Endothelial cell of umbilical vein (primary cell): ENCODE data around the gene MAN2B1. TPM values are rescaled to one million over a fixed set of nuclear protein-coding genes. Genes with fewer than 3 reads are reported as not detected.
A peak's percentile ranks its signal among the peaks of the same experiment; 100 is the strongest.

Experiments
- Bru-seq: library from RNA; stranded (reverse); fragments of 400-500 nt; gene quantifications from one replicate; lab custom pipeline; 2021; lab: Mats Ljungman, UMichigan
- BruChase-seq, 2 experiments: library from RNA; stranded (reverse); fragments of 400-500 nt; gene quantifications; one replicate each; lab custom pipeline; 2021; lab: Mats Ljungman, UMichigan
- BruUV-seq: library from RNA; stranded (reverse); fragments of 400-500 nt; replicated peaks from 2 replicates; lab custom pipeline; 2021; lab: Mats Ljungman, UMichigan
- CTCF ChIA-PET: fragments of 300-600, 350-600 bp; sonication (Branson Sonifier 250); formaldehyde crosslinking; loops from one replicate; lab custom pipeline; 2021; ENCODE audit warnings: antibody characterized with exemption, inconsistent platforms; lab: Charles Lee
- POLR2A ChIA-PET: fragments of 300-600, 350-600 bp; sonication (Branson Sonifier 250); formaldehyde crosslinking; loops from one replicate; lab custom pipeline; 2021; ENCODE audit warnings: antibody characterized with exemption, inconsistent platforms; lab: Charles Lee
- DNase-seq: peaks from one replicate; pipeline ENCODE4 v3.0.0-alpha.2; 2011; ENCODE audit warnings: low read depth, low spot score
- FAIRE-seq: peaks from 2 replicates; lab custom pipeline; 2011; peaks lifted over from hg19 to GRCh38; lab: Jason Lieb, UNC
- H2AFZ ChIP-seq: 2 replicates; pipeline ENCODE4 v1.6.0; 2012; ENCODE audit warnings: low read depth, low read length, control low read depth, inconsistent platforms
- H3K27ac ChIP-seq: 2 replicates; pipeline ENCODE4 v1.5.1; 2011; ENCODE audit warnings: low read depth, mild to moderate bottlenecking, control low read depth, low read length, moderate library complexity; ENCODE audit not compliant: insufficient read depth
- H3K27me3 ChIP-seq, 2 experiments: 2 replicates each; pipeline versions ENCODE4 v1.6.0 to v1.6.1; 2011; ENCODE audit warnings: low read length in 2 of 2, mixed read lengths in 1 of 2; ENCODE audit not compliant: control insufficient read depth in 2 of 2, insufficient read depth in 2 of 2
- H3K36me3 ChIP-seq, 2 experiments: 2 replicates in 1 of 2; 3 replicates in 1 of 2; pipeline ENCODE4 v1.5.1; 2011; ENCODE audit warnings: low read length in 2 of 2, mild to moderate bottlenecking in 1 of 2, moderate library complexity in 1 of 2; ENCODE audit not compliant: control insufficient read depth in 2 of 2, insufficient read depth in 2 of 2; ENCODE audit errors: extremely low read depth in 1 of 2
- H3K4me1 ChIP-seq: 3 replicates; pipeline ENCODE4 v1.5.1; 2011; ENCODE audit warnings: mild to moderate bottlenecking, low read length; ENCODE audit not compliant: control insufficient read depth, insufficient read depth; ENCODE audit errors: extremely low read depth
- H3K4me2 ChIP-seq: 2 replicates; pipeline ENCODE4 v1.6.1; 2011; ENCODE audit warnings: low read length, control low read depth, mixed read lengths; ENCODE audit not compliant: insufficient read depth
- H3K4me3 ChIP-seq, 3 experiments: fragments of 200-600 bp in 1 of 3; sonication (generic), shearing (Covaris generic) in 1 of 3; replicated peaks in 1 of 3; 2 replicates each; pipeline ENCODE4 v1.5.1; 2011 to 2016; ENCODE audit warnings: control low read depth in 3 of 3, low read length in 3 of 3, mild to moderate bottlenecking in 2 of 3, inconsistent platforms in 1 of 3, low read depth in 1 of 3, moderate library complexity in 1 of 3; ENCODE audit not compliant: insufficient read depth in 1 of 3
- H3K79me2 ChIP-seq: 2 replicates; pipeline ENCODE4 v1.6.0; 2012; ENCODE audit warnings: low read length, inconsistent platforms; ENCODE audit not compliant: control insufficient read depth, insufficient read depth
- H3K9ac ChIP-seq: replicated peaks from 2 replicates; pipeline ENCODE3; 2011; ENCODE audit warnings: low read length, control low read depth; ENCODE audit not compliant: insufficient read depth; ENCODE audit errors: extremely low read depth
- H3K9me1 ChIP-seq: replicated peaks from 3 replicates; pipeline ENCODE4 v1.6.0; 2011; ENCODE audit warnings: mild to moderate bottlenecking, low read length; ENCODE audit not compliant: control insufficient read depth, insufficient read depth; ENCODE audit errors: extremely low read depth
- H3K9me3 ChIP-seq: replicated peaks from 2 replicates; pipeline ENCODE4 v1.5.1; 2012; ENCODE audit warnings: low read length, inconsistent platforms; ENCODE audit not compliant: control insufficient read depth, insufficient read depth
- H4K20me1 ChIP-seq: replicated peaks from 2 replicates; pipeline ENCODE3; 2011; ENCODE audit warnings: mild to moderate bottlenecking, low read length; ENCODE audit not compliant: control insufficient read depth, insufficient read depth; ENCODE audit errors: extremely low read depth
- EZH2 ChIP-seq: IDR thresholded peaks from 2 replicates; pipeline ENCODE4 v1.6.1; 2012; ENCODE audit warnings: borderline replicate concordance, low read depth, mild to moderate bottlenecking, moderate library complexity, low read length, inconsistent platforms; ENCODE audit not compliant: severe bottlenecking
- FOS ChIP-seq: IDR thresholded peaks from 2 replicates; pipeline ENCODE4 v1.6.1; 2011; ENCODE audit warnings: mild to moderate bottlenecking, low read length, moderate library complexity, borderline replicate concordance; ENCODE audit not compliant: insufficient read depth
- JUN ChIP-seq: IDR thresholded peaks from 2 replicates; pipeline ENCODE4 v1.6.1; 2011; ENCODE audit warnings: borderline replicate concordance, low read depth; ENCODE audit not compliant: insufficient read length, insufficient read depth
- MAX ChIP-seq: IDR thresholded peaks from 2 replicates; pipeline ENCODE4 v1.6.1; 2011; ENCODE audit not compliant: insufficient read depth, insufficient read length
- MYC ChIP-seq: IDR thresholded peaks from one replicate; pipeline ENCODE4 v1.6.1; 2011; ENCODE audit warnings: mild to moderate bottlenecking, low read depth, low read length
- POLR2A ChIP-seq: IDR thresholded peaks from 2 replicates; pipeline ENCODE4 v1.6.1; 2012; ENCODE audit warnings: low read depth, mild to moderate bottlenecking, control low read depth, low read length
- POLR2AphosphoS5 ChIP-seq: IDR thresholded peaks from 2 replicates; pipeline ENCODE4 v1.6.1; 2012; ENCODE audit warnings: low read depth, mild to moderate bottlenecking, control low read depth, low read length, moderate library complexity; ENCODE audit not compliant: insufficient read depth
- dilution Hi-C: fragments of 300-500 bp; cut with MboI; formaldehyde crosslinking; loops from one replicate; pipeline ENCODE4 v1.15.0; 2019; ENCODE audit warnings: low sequenced_read_pairs; ENCODE audit not compliant: extremely low pct_ligation_motif_present
- intact Hi-C: fragments of 100-400 bp; cut with micrococcal nuclease; formaldehyde crosslinking; loops from one replicate; pipeline ENCODE4 v1.10.0; 2022
- long read RNA-seq: library from polyadenylated mRNA; stranded (forward); transcript quantifications from one replicate; pipeline ENCODE4 v2.0.0, GENCODE V29; 2021
- polyA minus RNA-seq, 3 experiments: library from RNA; depleted of rRNA, polyadenylated mRNA; stranded (reverse); fragments of >200 nt; gene quantifications; 1 replicate in 1 of 3; 2 replicates in 2 of 3; pipeline ENCODE4 v1.2.3, GENCODE V29; 2011
- polyA plus RNA-seq, 4 experiments: library from polyadenylated mRNA; depleted of rRNA in 3 of 4; stranded (reverse) in 3 of 4; unstranded in 1 of 4; fragments of >200 nt; gene quantifications; 2 replicates each; pipeline versions ENCODE4 v1.2.1 to v1.2.3, GENCODE V29; 2011 to 2012; ENCODE audit warnings: missing spikeins in 1 of 4
- total RNA-seq: library from RNA; stranded (reverse); gene quantifications from 2 replicates; pipeline ENCODE4 v1.2.3, GENCODE V29; 2021
- TF ChIP-seq, protein P1 (sequence below), 2 donors: IDR thresholded peaks; 1 replicate in 1 of 2; 2 replicates in 1 of 2; pipeline ENCODE4 v1.5.1; 2011; ENCODE audit warnings: low read length in 2 of 2, mild to moderate bottlenecking in 2 of 2, moderate library complexity in 2 of 2, control low read depth in 1 of 2, inconsistent platforms in 1 of 2, low read depth in 1 of 2; ENCODE audit not compliant: insufficient read depth in 1 of 2; ENCODE audit errors: extremely low read depth in 1 of 2

MAN2B1 gene
- 73.0 and 76.8 TPM in 2 replicates for total RNA-seq
- 64.4 and 70.3 TPM in 2 replicates for polyA plus RNA-seq
- polyA plus RNA-seq (2011; cell fraction: cytosol; rRNA removed): 46.7 and 51.2 TPM in 2 replicates
- 75.6 and 93.9 TPM in 2 replicates for polyA plus RNA-seq (2011; cell fraction: nucleus; rRNA removed)
- polyA plus RNA-seq (2012): 62.9 and 110 TPM in 2 replicates
- 25.5 and 32.1 TPM in 2 replicates for polyA minus RNA-seq
- polyA minus RNA-seq (2011; cell fraction: cytosol; rRNA and poly(A)+ RNA removed): 5.8 TPM
- polyA minus RNA-seq (2011; cell fraction: nucleus; rRNA and poly(A)+ RNA removed): 22.4 and 33.1 TPM in 2 replicates
- Bru-seq, nascent RNA: percentile 47 among the genes with signal in this experiment
- BruChase-seq, experiment 1, labeled RNA remaining after a 6-hour chase: percentile 62 among the genes with signal in this experiment
- BruChase-seq, experiment 2, labeled RNA remaining after a 2-hour chase: percentile 59 among the genes with signal in this experiment
- long read RNA-seq, transcript MAN2B1-203 (24 exons, 3,184 nt): major isoform, 55 of 93 reads
- long read RNA-seq, partial matches to known transcripts: 21 of 93 reads
- long read RNA-seq, other reads (novel, unspliced or antisense): 15 of 93 reads

- CTCF ChIA-PET: interaction anchor here (0.6 to 2.1 kb wide), 8 partner anchors 11 to 743 kb away, joined by 3 to 7 read pairs (median 4); no protein-coding TSS in a partner anchor
- Histone ChIP-seq H3K4me1 (peaks cover 20% of the 10 kb centered on the region), H3K79me2 (peaks cover 16% of the 10 kb centered on the region), H3K4me2 (peak within 1 kb of the TSS; percentile 70), H2AFZ (peak within 1 kb of the TSS; percentile 90), H4K20me1 (no peaks in the 10 kb centered on the region), H3K9me3 (no peaks in the 10 kb centered on the region), H3K4me3 (peak within 1 kb of the TSS; percentile 60 to 73 (median 67)), H3K36me3 (peaks cover 0 to 3% of the 10 kb centered on the region in 2 experiments), H3K9me1 (no peaks in the 10 kb centered on the region), H3K27me3 (no peaks in the 10 kb centered on the region), H3K27ac (peak within 1 kb of the TSS; percentile 38), H3K9ac (peak within 1 kb of the TSS; percentile 77)
- intact Hi-C loops (loop anchor here (2.0 to 5.0 kb wide), 3 partner anchors 26 to 744 kb away; partner anchors contain the start of gene ZNF136), dilution Hi-C loops (no loop called here)
- DNase-seq: peak; percentile 82
- no TSS peak for BruUV-seq
- POLR2A ChIA-PET: interaction anchor here (1.2 kb wide), 1 partner anchor 14 kb away, joined by 4 read pairs; no protein-coding TSS in a partner anchor
- TF ChIP-seq FOS (no peak), POLR2AphosphoS5 (no peak), MYC (no peak), JUN (no peak), POLR2A (peak; percentile 49), MAX (no peak), EZH2 (no peak)
- TF ChIP-seq, protein P1, sequence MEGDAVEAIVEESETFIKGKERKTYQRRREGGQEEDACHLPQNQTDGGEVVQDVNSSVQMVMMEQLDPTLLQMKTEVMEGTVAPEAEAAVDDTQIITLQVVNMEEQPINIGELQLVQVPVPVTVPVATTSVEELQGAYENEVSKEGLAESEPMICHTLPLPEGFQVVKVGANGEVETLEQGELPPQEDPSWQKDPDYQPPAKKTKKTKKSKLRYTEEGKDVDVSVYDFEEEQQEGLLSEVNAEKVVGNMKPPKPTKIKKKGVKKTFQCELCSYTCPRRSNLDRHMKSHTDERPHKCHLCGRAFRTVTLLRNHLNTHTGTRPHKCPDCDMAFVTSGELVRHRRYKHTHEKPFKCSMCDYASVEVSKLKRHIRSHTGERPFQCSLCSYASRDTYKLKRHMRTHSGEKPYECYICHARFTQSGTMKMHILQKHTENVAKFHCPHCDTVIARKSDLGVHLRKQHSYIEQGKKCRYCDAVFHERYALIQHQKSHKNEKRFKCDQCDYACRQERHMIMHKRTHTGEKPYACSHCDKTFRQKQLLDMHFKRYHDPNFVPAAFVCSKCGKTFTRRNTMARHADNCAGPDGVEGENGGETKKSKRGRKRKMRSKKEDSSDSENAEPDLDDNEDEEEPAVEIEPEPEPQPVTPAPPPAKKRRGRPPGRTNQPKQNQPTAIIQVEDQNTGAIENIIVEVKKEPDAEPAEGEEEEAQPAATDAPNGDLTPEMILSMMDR (IDR thresholded peaks at IDR 0.05; ENCODE audit: extremely low read depth in 1 of 2, insufficient read depth in 1 of 2, low read depth in 1 of 2, low read length in 2 of 2): no peak
- peak; percentile 70 for FAIRE-seq
These were observed at the start of gene MAN2B1, which contains the start of gene WDR83 for GRCh38 chr19:12666265-12667048. Gene MAN2B1, minus strand, starts transcription at chr19:12666742. Its CDS starts 41 bp downstream, at chr19:12666701. Gene WDR83, plus strand, starts transcription at chr19:12666807. Its CDS starts 2,984 bp downstream, at chr19:12669791.
